H1 (cell line): ENCODE results near the gene PRKAA2. TPM values are rescaled to one million over a fixed set of nuclear protein-coding genes. Genes with fewer than 3 reads are reported as not detected.

Experiments used
- CTCF ChIA-PET: fragments of 300-600 bp; sonication (Branson Sonifier 250); formaldehyde crosslinking; loops from one replicate; lab custom pipeline; 2021; ENCODE audit not compliant: partially characterized antibody; lab: Charles Lee
- POLR2A ChIA-PET: fragments of 300-600 bp; sonication (Branson Sonifier 250); formaldehyde crosslinking; loops from one replicate; lab custom pipeline; 2021; ENCODE audit warnings: inconsistent platforms; ENCODE audit not compliant: partially characterized antibody; lab: Charles Lee
- DNase-seq, 2 experiments: peaks; one replicate each; pipeline versions ENCODE4 v3.0.0 to v3.0.0-alpha.2; 2010 to 2022; ENCODE audit warnings: low spot score in 2 of 2, low read depth in 1 of 2, mixed read lengths in 1 of 2
- FAIRE-seq: peaks from 2 replicates; lab custom pipeline; 2011; peaks lifted over from hg19 to GRCh38; lab: Jason Lieb, UNC
- H2AFZ ChIP-seq: 2 replicates; pipeline ENCODE4 v1.8.1; 2012; ENCODE audit warnings: low read length, inconsistent platforms
- H2AK5ac ChIP-seq: 2 replicates; pipeline ENCODE4 v1.6.1; 2013; ENCODE audit warnings: low read depth, low read length
- H2BK120ac ChIP-seq: replicated peaks from 2 replicates; pipeline ENCODE3; 2013; ENCODE audit warnings: low read depth, low read length, inconsistent platforms
- H2BK12ac ChIP-seq: 2 replicates; pipeline ENCODE4 v1.6.1; 2013; ENCODE audit warnings: low read depth, low read length
- H2BK15ac ChIP-seq: 2 replicates; pipeline ENCODE4 v1.6.1; 2013; ENCODE audit warnings: low read length
- H2BK20ac ChIP-seq: 2 replicates; pipeline ENCODE4 v1.6.1; 2013; ENCODE audit warnings: low read length
- H2BK5ac ChIP-seq: 2 replicates; pipeline ENCODE4 v1.6.1; 2013; ENCODE audit warnings: low read depth, low read length
- H3K14ac ChIP-seq: 2 replicates; pipeline ENCODE4 v1.6.1; 2013; ENCODE audit warnings: inconsistent platforms; ENCODE audit not compliant: insufficient read length
- H3K18ac ChIP-seq: 2 replicates; pipeline ENCODE4 v1.6.1; 2013; ENCODE audit warnings: low read length; ENCODE audit errors: extremely low read depth
- H3K23ac ChIP-seq: 2 replicates; pipeline ENCODE4 v1.6.1; 2013; ENCODE audit warnings: inconsistent platforms; ENCODE audit not compliant: insufficient read length
- H3K23me2 ChIP-seq: 2 replicates; pipeline ENCODE4 v1.6.1; 2013; ENCODE audit warnings: low read depth, low read length
- H3K27ac ChIP-seq: 2 replicates; pipeline ENCODE4 v1.6.1; 2011; ENCODE audit warnings: low read depth, low read length, inconsistent platforms
- H3K27me3 ChIP-seq, 4 experiments: replicated peaks in 1 of 4; 1 replicate in 1 of 4; 2 replicates in 3 of 4; pipeline versions ENCODE4 v1.6.1 to v1.8.1; 2011 to 2013; ENCODE audit warnings: low read length in 3 of 4, mild to moderate bottlenecking in 3 of 4, inconsistent platforms in 2 of 4, mixed read lengths in 2 of 4, moderate library complexity in 1 of 4; ENCODE audit not compliant: control insufficient read depth in 3 of 4, insufficient read depth in 3 of 4; ENCODE audit errors: extremely low read depth in 1 of 4
- H3K36me3 ChIP-seq, 4 experiments: 2 replicates each; pipeline versions ENCODE4 v1.6.1 to v1.8.1; 2011 to 2013; ENCODE audit warnings: mild to moderate bottlenecking in 4 of 4, low read length in 3 of 4, moderate library complexity in 2 of 4, control low read depth in 1 of 4, inconsistent platforms in 1 of 4; ENCODE audit not compliant: insufficient read depth in 4 of 4, control insufficient read depth in 2 of 4
- H3K4ac ChIP-seq: replicated peaks from 2 replicates; pipeline ENCODE3; 2013; ENCODE audit warnings: low read length, low read depth, mixed read lengths, inconsistent platforms; ENCODE audit not compliant: insufficient read length
- H3K4me1 ChIP-seq, 4 experiments: replicated peaks in 1 of 4; 1 replicate in 1 of 4; 2 replicates in 3 of 4; pipeline versions ENCODE4 v1.6.1 to v1.8.1; 2011 to 2013; ENCODE audit warnings: low read length in 3 of 4, inconsistent platforms in 2 of 4, mixed read lengths in 1 of 4; ENCODE audit not compliant: insufficient read depth in 4 of 4, control insufficient read depth in 3 of 4
- H3K4me2 ChIP-seq, 2 experiments: 2 replicates each; pipeline versions ENCODE4 v1.6.1 to v1.8.1; 2011 to 2013; ENCODE audit warnings: low read depth in 2 of 2, low read length in 2 of 2, control low read depth in 1 of 2, inconsistent platforms in 1 of 2, mild to moderate bottlenecking in 1 of 2; ENCODE audit not compliant: insufficient read depth in 1 of 2
- H3K4me3 ChIP-seq, 4 experiments: fragments of 200-600, 300-600 bp in 1 of 4; sonication (generic), shearing (Covaris generic), sonication (Bioruptor Twin) in 1 of 4; 2 replicates each; pipeline versions ENCODE4 v1.5.1 to v1.8.1; 2011 to 2016; ENCODE audit warnings: low read length in 4 of 4, low read depth in 3 of 4, control low read depth in 2 of 4, inconsistent platforms in 2 of 4, mild to moderate bottlenecking in 2 of 4, mixed read lengths in 1 of 4, moderate library complexity in 1 of 4; ENCODE audit not compliant: insufficient read depth in 2 of 4; ENCODE audit errors: extremely low read depth in 1 of 4
- H3K56ac ChIP-seq: replicated peaks from 2 replicates; pipeline ENCODE3; 2013; ENCODE audit warnings: low read depth, mild to moderate bottlenecking, mixed read lengths, low read length, inconsistent platforms; ENCODE audit not compliant: insufficient read length
- H3K79me1 ChIP-seq: 2 replicates; pipeline ENCODE4 v1.6.1; 2013; ENCODE audit warnings: low read depth, low read length, control low read depth
- H3K79me2 ChIP-seq, 2 experiments: 2 replicates each; pipeline versions ENCODE4 v1.6.1 to v1.8.1; 2012 to 2013; ENCODE audit warnings: low read length in 2 of 2, mild to moderate bottlenecking in 2 of 2, inconsistent platforms in 1 of 2; ENCODE audit not compliant: insufficient read depth in 2 of 2, control insufficient read depth in 1 of 2
- H3K9ac ChIP-seq, 4 experiments: replicated peaks in 1 of 4; 1 replicate in 1 of 4; 2 replicates in 3 of 4; pipeline versions ENCODE4 v1.6.1 to v1.8.1; 2011 to 2013; ENCODE audit warnings: low read depth in 3 of 4, low read length in 3 of 4, control low read depth in 2 of 4, mild to moderate bottlenecking in 2 of 4, moderate library complexity in 2 of 4, inconsistent platforms in 1 of 4; ENCODE audit errors: extremely low read depth in 1 of 4
- H3K9me3 ChIP-seq, 2 experiments: 2 replicates each; pipeline versions ENCODE4 v1.6.1 to v1.8.1; 2012 to 2013; ENCODE audit warnings: mild to moderate bottlenecking in 2 of 2, moderate library complexity in 2 of 2, control low read depth in 1 of 2, inconsistent platforms in 1 of 2, low read depth in 1 of 2, low read length in 1 of 2, mixed read lengths in 1 of 2; ENCODE audit not compliant: insufficient read depth in 2 of 2
- H4K20me1 ChIP-seq, 2 experiments: replicated peaks in 1 of 2; 2 replicates each; pipeline versions ENCODE3 to v1.8.1; 2011 to 2013; ENCODE audit warnings: inconsistent platforms in 2 of 2, low read length in 2 of 2, mild to moderate bottlenecking in 1 of 2; ENCODE audit not compliant: insufficient read depth in 2 of 2, control insufficient read depth in 1 of 2
- H4K5ac ChIP-seq: 2 replicates; pipeline ENCODE4 v1.6.1; 2013; ENCODE audit warnings: low read length, low read depth, mixed read lengths, inconsistent platforms; ENCODE audit not compliant: insufficient read length
- H4K8ac ChIP-seq: 2 replicates; pipeline ENCODE4 v1.8.0; 2013; ENCODE audit warnings: mild to moderate bottlenecking, moderate library complexity, low read length, inconsistent platforms; ENCODE audit not compliant: insufficient read depth; ENCODE audit errors: extremely low read depth
- H4K91ac ChIP-seq: replicated peaks from 2 replicates; pipeline ENCODE3; 2013; ENCODE audit warnings: low read length, mixed read lengths, inconsistent platforms; ENCODE audit not compliant: insufficient read length
- CBX8 ChIP-seq: fragments of 300-800, 300-1000 bp; sonication (generic); IDR thresholded peaks from 2 replicates; pipeline ENCODE4 v1.7.1; 2016; ENCODE audit warnings: low read depth, low read length, borderline replicate concordance
- RAD21 ChIP-seq, 2 experiments: IDR thresholded peaks in 1 of 2; conservative IDR thresholded peaks in 1 of 2; 2 replicates each; pipeline ENCODE4 v1.6.1; 2011; ENCODE audit warnings: low read depth in 2 of 2, low read length in 2 of 2, improper control_type of control experiment in 1 of 2, inconsistent platforms in 1 of 2, mild to moderate bottlenecking in 1 of 2, moderate library complexity in 1 of 2
- ZNF274 ChIP-seq: IDR thresholded peaks from 2 replicates; pipeline ENCODE4 v1.7.0; 2012; ENCODE audit warnings: low read length, borderline replicate concordance; ENCODE audit errors: extremely low read depth
- WGBS, 2 experiments: shearing (Covaris generic) in 1 of 2; methylation state at CpG; one replicate each; pipeline versions ENCODE4 v1.1.6 to v1.1.7; 2013 to 2015; ENCODE audit warnings: low lambda C conversion rate in 2 of 2, mixed read lengths in 2 of 2, inconsistent platforms in 1 of 2, low coverage in 1 of 2, missing lambda C conversion rate in 1 of 2; ENCODE audit not compliant: insufficient replicate concordance in 2 of 2, insufficient coverage in 1 of 2, insufficient read length in 1 of 2; ENCODE audit errors: extremely low coverage in 1 of 2, missing lambda C conversion rate in 1 of 2; 5-methylcytosine and 5-hydroxymethylcytosine counted together
- polyA plus RNA-seq, 7 experiments: library from polyadenylated mRNA; depleted of rRNA in 3 of 7; stranded (reverse) in 5 of 7; unstranded in 2 of 7; fragments of >200 nt in 5 of 7; fragments of 200-250 nt in 2 of 7; gene quantifications; 1 replicate in 5 of 7; 2 replicates in 1 of 7; 4 replicates in 1 of 7; pipeline versions ENCODE4 v1.2.1 to v1.2.3, GENCODE V29; 2011 to 2013; ENCODE audit warnings: missing spikeins in 2 of 7, mixed read lengths in 2 of 7
- total RNA-seq: library from RNA; stranded (reverse); fragmentation: NEBNext Ultra II Directional; extraction: Animal tissue kit (Norgen Biotek cat#: 25700); gene quantifications from 2 replicates; pipeline ENCODE4 v1.2.1, GENCODE V29; 2021

The PRKAA2 gene
- total and polyA plus RNA-seq, 2 of the 8 experiments (the other 6 are each of a cell fraction or from before 2014, with no cell fraction given) = 2.6 to 6.4 TPM

DNA sequence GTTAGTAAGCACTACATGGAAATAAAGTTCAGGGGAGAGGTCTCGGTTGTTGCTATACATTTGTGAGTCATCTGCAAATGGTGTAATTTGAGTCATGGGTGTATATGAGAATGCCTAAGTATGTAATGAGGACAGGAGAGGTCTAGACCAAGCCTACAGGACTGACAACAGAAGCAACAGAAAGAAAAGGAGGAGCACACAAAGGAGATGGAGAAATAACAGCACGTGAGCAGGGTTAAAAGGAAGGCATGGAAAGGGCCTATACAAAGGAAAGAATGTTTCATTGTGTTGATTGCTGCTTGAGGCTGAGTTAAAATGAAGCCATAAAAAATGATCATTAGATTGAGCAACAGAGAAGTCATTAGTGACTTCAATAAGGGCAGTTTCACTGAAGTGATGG, 28.0 kb upstream of the PRKAA2 start:
- Histone ChIP-seq H3K9me3 (no peaks in the 10 kb centered on the region), H3K18ac (no peak overlapping the region), H2AFZ (no peak overlapping the region), H3K14ac (no peak overlapping the region), H2BK20ac (no peak overlapping the region), H3K56ac (no peak overlapping the region), H2BK5ac (no peak overlapping the region), H4K20me1 (no peaks in the 10 kb centered on the region), H3K4me3 (no peak overlapping the region), H3K27me3 (no peaks in the 10 kb centered on the region), H3K4me2 (no peak overlapping the region), H3K4me1 (no peaks in the 10 kb centered on the region), H3K79me1 (no peaks in the 10 kb centered on the region), H2AK5ac (no peak overlapping the region), H4K8ac (no peak overlapping the region), H2BK120ac (no peak overlapping the region), H3K79me2 (no peaks in the 10 kb centered on the region), H3K27ac (no peak overlapping the region), H3K9ac (no peak overlapping the region), H3K4ac (no peak overlapping the region), H3K23me2 (no peaks in the 10 kb centered on the region), H4K91ac (no peak overlapping the region), H3K36me3 (no peaks in the 10 kb centered on the region), H2BK12ac (no peak overlapping the region), H3K23ac (no peak overlapping the region), H4K5ac (no peak overlapping the region), H2BK15ac (no peak overlapping the region)
- no peak for DNase-seq
- WGBS, 2 experiments = 92% methylated on average over 2 of the region's 2 CpGs; no CpG with 5 or more reads in 1 of the 2 experiments
- CTCF ChIA-PET = interaction anchor here (0.6 kb wide), 1 partner anchor 889 kb away, joined by 3 read pairs; no protein-coding TSS in a partner anchor
- no peak for FAIRE-seq
- TF ChIP-seq RAD21 (IDR thresholded peaks at IDR 0.05 in 1 of 2, conservative IDR thresholded peaks at IDR 0.05 in 1 of 2; ENCODE audit: low read depth in 2 of 2, low read length in 2 of 2) = no peak
- no peak for TF ChIP-seq ZNF274
- no peak for TF ChIP-seq CBX8
- POLR2A ChIA-PET = no interaction called here
